IMR-90 (cell line): ENCODE data around the gene PRKCE. TPM values are rescaled to one million over a fixed set of nuclear protein-coding genes. Genes with fewer than 3 reads are reported as not detected.

Experiments used
- ATAC-seq: fragments of 200-7000 bp; cut with Tn5 transposase; 2 replicates; pipeline ENCODE4 v1.9.1; 2020; ENCODE audit warnings: low read depth, mild to moderate bottlenecking, moderate library complexity
- BruUV-seq: library from RNA; stranded (reverse); fragments of 400-500 nt; replicated peaks from 2 replicates; lab custom pipeline; 2021; lab: Mats Ljungman, UMichigan
- CTCF ChIA-PET: fragments of 300-600 bp; formaldehyde crosslinking; extraction: SDS; loops from one replicate; lab custom pipeline; 2021; ENCODE audit warnings: antibody characterized with exemption; lab: Yijun Ruan, JAX
- POLR2A ChIA-PET: fragments of 300-600 bp; sonication (Branson Sonifier 250); formaldehyde crosslinking; loops from one replicate; lab custom pipeline; 2022; ENCODE audit warnings: antibody characterized with exemption; ENCODE audit not compliant: unreplicated experiment; lab: Charles Lee
- DNase-seq: peaks from one replicate; pipeline ENCODE4 v3.0.0; 2013
- H2AFZ ChIP-seq: replicated peaks from 2 replicates; pipeline ENCODE3; 2013; ENCODE audit warnings: low read length, mild to moderate bottlenecking; ENCODE audit not compliant: poor library complexity
- H2AK5ac ChIP-seq: 2 replicates; pipeline ENCODE4 v1.6.1; 2013; ENCODE audit warnings: low read depth, low read length, inconsistent platforms
- H2AK9ac ChIP-seq: replicated peaks from 2 replicates; pipeline ENCODE3; 2013; ENCODE audit warnings: mild to moderate bottlenecking, low read depth, low read length, moderate library complexity; ENCODE audit not compliant: poor library complexity
- H2BK120ac ChIP-seq: 2 replicates; pipeline ENCODE4 v1.6.1; 2013; ENCODE audit warnings: low read depth, low read length, inconsistent platforms
- H2BK15ac ChIP-seq: 3 replicates; pipeline ENCODE4 v1.6.1; 2013; ENCODE audit warnings: low read depth, low read length, inconsistent platforms
- H2BK20ac ChIP-seq: 2 replicates; pipeline ENCODE4 v1.6.1; 2013; ENCODE audit warnings: low read depth, mild to moderate bottlenecking, inconsistent platforms, low read length, moderate library complexity
- H2BK5ac ChIP-seq: 2 replicates; pipeline ENCODE4 v1.6.1; 2013; ENCODE audit warnings: mild to moderate bottlenecking, low read depth, low read length, inconsistent platforms; ENCODE audit not compliant: poor library complexity, severe bottlenecking
- H3K14ac ChIP-seq: replicated peaks from 2 replicates; pipeline ENCODE4 v1.6.1; 2013; ENCODE audit warnings: low read depth, low read length, inconsistent platforms
- H3K18ac ChIP-seq: 2 replicates; pipeline ENCODE4 v1.6.1; 2013; ENCODE audit warnings: low read depth, low read length, control low read depth
- H3K23ac ChIP-seq: 2 replicates; pipeline ENCODE4 v1.6.1; 2013; ENCODE audit warnings: low read depth, low read length, inconsistent platforms
- H3K27ac ChIP-seq: 2 replicates; pipeline ENCODE4 v1.5.1; 2013; ENCODE audit warnings: mild to moderate bottlenecking, control low read depth, low read length; ENCODE audit not compliant: insufficient read depth
- H3K27me3 ChIP-seq: 2 replicates; pipeline ENCODE4 v1.6.1; 2013; ENCODE audit warnings: low read length; ENCODE audit not compliant: control insufficient read depth, insufficient read depth
- H3K36me3 ChIP-seq: 2 replicates; pipeline ENCODE4 v1.6.1; 2013; ENCODE audit warnings: low read length, mixed read lengths; ENCODE audit not compliant: control insufficient read depth, insufficient read depth
- H3K4ac ChIP-seq: 2 replicates; pipeline ENCODE4 v1.6.1; 2013; ENCODE audit warnings: low read depth, low read length, inconsistent platforms
- H3K4me1 ChIP-seq: 2 replicates; pipeline ENCODE4 v1.6.1; 2013; ENCODE audit warnings: low read length, mixed read lengths; ENCODE audit not compliant: control insufficient read depth, insufficient read depth
- H3K4me2 ChIP-seq: 2 replicates; pipeline ENCODE4 v1.6.1; 2013; ENCODE audit warnings: low read depth, mild to moderate bottlenecking, control low read depth, low read length, moderate library complexity
- H3K4me3 ChIP-seq: 2 replicates; pipeline ENCODE4 v1.5.1; 2013; ENCODE audit warnings: low read depth, mild to moderate bottlenecking, control low read depth, low read length, moderate library complexity; ENCODE audit not compliant: insufficient read depth
- H3K56ac ChIP-seq: 2 replicates; pipeline ENCODE4 v1.6.1; 2013; ENCODE audit warnings: low read length, inconsistent platforms; ENCODE audit not compliant: insufficient read depth; ENCODE audit errors: extremely low read depth
- H3K79me1 ChIP-seq, 2 experiments: 2 replicates each; pipeline ENCODE4 v1.6.1; 2013; ENCODE audit warnings: low read length in 2 of 2, inconsistent platforms in 1 of 2, low read depth in 1 of 2
- H3K9ac ChIP-seq: 2 replicates; pipeline ENCODE4 v1.6.1; 2013; ENCODE audit warnings: low read depth, low read length, control low read depth
- H3K9me1 ChIP-seq: 2 replicates; pipeline ENCODE4 v1.6.1; 2013; ENCODE audit warnings: low read length, inconsistent platforms; ENCODE audit not compliant: insufficient read depth
- H3K9me3 ChIP-seq: 2 replicates; pipeline ENCODE4 v1.6.1; 2013; ENCODE audit warnings: low read length; ENCODE audit not compliant: control insufficient read depth, insufficient read depth
- H4K20me1 ChIP-seq: 2 replicates; pipeline ENCODE4 v1.6.1; 2013; ENCODE audit warnings: low read length, inconsistent platforms; ENCODE audit not compliant: insufficient read depth
- H4K5ac ChIP-seq: 2 replicates; pipeline ENCODE4 v1.6.1; 2013; ENCODE audit warnings: mild to moderate bottlenecking, low read depth, low read length, control low read depth
- H4K8ac ChIP-seq, 2 experiments: 2 replicates each; pipeline ENCODE4 v1.6.1; 2013; ENCODE audit warnings: low read depth in 2 of 2, low read length in 2 of 2, control low read depth in 1 of 2, inconsistent platforms in 1 of 2
- H4K91ac ChIP-seq: 2 replicates; pipeline ENCODE4 v1.6.1; 2013; ENCODE audit warnings: low read depth, low read length, inconsistent platforms; ENCODE audit not compliant: insufficient read depth
- BHLHE40 ChIP-seq: fragments of 150-350 bp; IDR thresholded peaks from 2 replicates; pipeline ENCODE4 v1.6.1; 2016; ENCODE audit warnings: mild to moderate bottlenecking, low read depth, low read length
- CEBPB ChIP-seq: IDR thresholded peaks from 2 replicates; pipeline ENCODE4 v1.6.1; 2012; ENCODE audit warnings: low read depth, low read length, improper control_type of control experiment
- CHD1 ChIP-seq: IDR thresholded peaks from 2 replicates; pipeline ENCODE4 v1.6.1; 2012; ENCODE audit warnings: low read depth, low read length, improper control_type of control experiment
- CTCF ChIP-seq: conservative IDR thresholded peaks from 2 replicates; pipeline ENCODE4 v1.5.1; 2012; ENCODE audit warnings: mild to moderate bottlenecking, low read depth, low read length, improper control_type of control experiment
- ELK1 ChIP-seq: fragments of 150-350 bp; IDR thresholded peaks from 2 replicates; pipeline ENCODE4 v1.6.1; 2016; ENCODE audit warnings: low read depth, mild to moderate bottlenecking, low read length, moderate library complexity, borderline replicate concordance
- FOS ChIP-seq: fragments of 150-350 bp; IDR thresholded peaks from 2 replicates; pipeline ENCODE4 v1.6.1; 2016; ENCODE audit warnings: low read depth, low read length
- MAFK ChIP-seq: IDR thresholded peaks from 2 replicates; pipeline ENCODE4 v1.6.1; 2012; ENCODE audit warnings: low read depth, low read length, improper control_type of control experiment
- MAZ ChIP-seq: IDR thresholded peaks from 2 replicates; pipeline ENCODE4 v1.6.1; 2012; ENCODE audit warnings: low read depth, mild to moderate bottlenecking, low read length, improper control_type of control experiment, moderate library complexity, borderline replicate concordance
- MXI1 ChIP-seq: IDR thresholded peaks from 2 replicates; pipeline ENCODE4 v1.6.1; 2012; ENCODE audit warnings: low read depth, mild to moderate bottlenecking, low read length, moderate library complexity, borderline replicate concordance
- NFE2L2 ChIP-seq: fragments of 150-350 bp; IDR thresholded peaks from 2 replicates; pipeline ENCODE4 v1.6.1; 2016; ENCODE audit warnings: low read depth, mild to moderate bottlenecking, low read length
- POLR2A ChIP-seq: IDR thresholded peaks from 2 replicates; pipeline ENCODE4 v1.6.1; 2012; ENCODE audit warnings: mild to moderate bottlenecking, low read depth, low read length
- RAD21 ChIP-seq: IDR thresholded peaks from 2 replicates; pipeline ENCODE4 v1.6.1; 2012; ENCODE audit warnings: low read length, improper control_type of control experiment
- RCOR1 ChIP-seq: IDR thresholded peaks from 2 replicates; pipeline ENCODE4 v1.6.1; 2012; ENCODE audit warnings: mild to moderate bottlenecking, low read length, improper control_type of control experiment; ENCODE audit not compliant: insufficient replicate concordance
- RFX5 ChIP-seq: IDR thresholded peaks from 2 replicates; pipeline ENCODE4 v1.8.0; 2012; ENCODE audit warnings: low read depth, mild to moderate bottlenecking, low read length, moderate library complexity
- SMC3 ChIP-seq: fragments of 150-350 bp; IDR thresholded peaks from 2 replicates; pipeline ENCODE4 v1.6.1; 2016; ENCODE audit warnings: low read depth, mild to moderate bottlenecking, antibody characterized with exemption, low read length, moderate library complexity
- WGBS, 2 experiments: methylation state at CpG; one replicate each; pipeline versions ENCODE4 v1.1.5 to v1.1.7; 2013; ENCODE audit warnings: missing lambda C conversion rate in 2 of 2; ENCODE audit not compliant: insufficient read length in 1 of 2; ENCODE audit errors: extremely low coverage in 2 of 2; 5-methylcytosine and 5-hydroxymethylcytosine counted together
- dilution Hi-C: fragments of 300-500 bp; cut with HindIII; formaldehyde crosslinking; loops from one replicate; pipeline ENCODE4 v1.14.3; 2018; ENCODE audit warnings: low sequenced_read_pairs; ENCODE audit not compliant: unreplicated experiment
- in situ Hi-C: fragments of 300-500 bp; cut with MboI; formaldehyde crosslinking; loops from 3 replicates; pipeline ENCODE4 v1.14.3; 2019; ENCODE audit warnings: low sequenced_read_pairs, inconsistent platforms, mixed read lengths
- intact Hi-C: fragments of 100-400 bp; cut with micrococcal nuclease; formaldehyde crosslinking; loops from 2 replicates; pipeline ENCODE4 v1.10.0; 2022
- polyA plus RNA-seq, 3 experiments: library from polyadenylated mRNA; depleted of rRNA; stranded (reverse); fragments of >200 nt; gene quantifications; 2 replicates each; pipeline ENCODE4 v1.2.3, GENCODE V29; 2012; ENCODE audit warnings: low replicate concordance in 1 of 3
- total RNA-seq: library from RNA; depleted of rRNA; stranded (reverse); fragments of >200 nt; gene quantifications from 2 replicates; pipeline ENCODE4 v1.2.3, GENCODE V29; 2012
- TF ChIP-seq, protein P1 (sequence below): fragments of 150-350 bp; IDR thresholded peaks from 2 replicates; pipeline ENCODE4 v1.6.1; 2017; ENCODE audit warnings: mild to moderate bottlenecking, antibody characterized with exemption, low read length, low read depth

PRKCE gene
- total and polyA plus RNA-seq, 2 of the 4 experiments (the other 2 are of a cell fraction) = 8.1 to 32.4 TPM

GRCh38 chr2:45826460-45826859 lies 175.0 kb downstream of the PRKCE start:
- in situ Hi-C loops (no loop called here), intact Hi-C loops (no loop called here), dilution Hi-C loops (no loop called here)
- TF ChIP-seq CEBPB (no peak), SMC3 (no peak), BHLHE40 (no peak), MAZ (no peak), MAFK (no peak), MXI1 (no peak), RFX5 (no peak), RAD21 (no peak), CTCF (no peak), NFE2L2 (no peak), CHD1 (no peak), FOS (no peak), RCOR1 (no peak), ELK1 (no peak), POLR2A (no peak)
- TF ChIP-seq, protein P1, sequence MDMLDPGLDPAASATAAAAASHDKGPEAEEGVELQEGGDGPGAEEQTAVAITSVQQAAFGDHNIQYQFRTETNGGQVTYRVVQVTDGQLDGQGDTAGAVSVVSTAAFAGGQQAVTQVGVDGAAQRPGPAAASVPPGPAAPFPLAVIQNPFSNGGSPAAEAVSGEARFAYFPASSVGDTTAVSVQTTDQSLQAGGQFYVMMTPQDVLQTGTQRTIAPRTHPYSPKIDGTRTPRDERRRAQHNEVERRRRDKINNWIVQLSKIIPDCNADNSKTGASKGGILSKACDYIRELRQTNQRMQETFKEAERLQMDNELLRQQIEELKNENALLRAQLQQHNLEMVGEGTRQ = no peak
- no peak overlapping the region for H3K4ac ChIP-seq
- ChIA-PET CTCF (no interaction called here), POLR2A (no interaction called here)
- peaks cover 4% of the 10 kb centered on the region for H3K9me1 ChIP-seq
- H3K23ac ChIP-seq = no peak overlapping the region
- H3K9me3 ChIP-seq = peaks cover 3% of the 10 kb centered on the region
- H3K9ac ChIP-seq = no peak overlapping the region
- H3K56ac ChIP-seq = no peak overlapping the region
- no peak overlapping the region for H3K14ac ChIP-seq
- H2BK15ac ChIP-seq = no peak overlapping the region
- DNase-seq (no peak), ATAC-seq (no peak)
- H4K91ac ChIP-seq = no peak overlapping the region
- peaks cover 7% of the 10 kb centered on the region for H4K20me1 ChIP-seq
- H4K8ac ChIP-seq = no peak overlapping the region
- no peak overlapping the region for H2AK9ac ChIP-seq
- peaks cover 4 to 13% of the 10 kb centered on the region in 2 experiments; a peak in 2 of 4 replicates for H3K79me1 ChIP-seq
- no peak overlapping the region for H2AK5ac ChIP-seq
- no peaks in the 10 kb centered on the region for H3K36me3 ChIP-seq
- H2BK120ac ChIP-seq = no peak overlapping the region
- H3K4me2 ChIP-seq = no peak overlapping the region
- BruUV-seq = no TSS peak
- no peak overlapping the region for H3K18ac ChIP-seq
- H3K27ac ChIP-seq = no peak overlapping the region
- no peak overlapping the region for H4K5ac ChIP-seq
- H2BK20ac ChIP-seq = no peak overlapping the region
- no peak overlapping the region for H3K4me3 ChIP-seq
- H2AFZ ChIP-seq = no peak overlapping the region
- H2BK5ac ChIP-seq = no peak overlapping the region
- WGBS, 2 experiments = 89% methylated on average over 5 of the region's 6 CpGs; no CpG with 5 or more reads in 1 of the 2 experiments
- no peaks in the 10 kb centered on the region for H3K27me3 ChIP-seq
- peaks cover 7% of the 10 kb centered on the region for H3K4me1 ChIP-seq
